ENCODE results near the gene OPRM1. TPM values are rescaled to one million over a fixed set of nuclear protein-coding genes. Genes with fewer than 3 reads are reported as not detected.
"Not testable (repeated sequence)": the region's sequence is repeated elsewhere in the genome, so short reads cannot be mapped to it uniquely, and the experiment has no call there.

OPRM1 gene
- total RNA-seq, 1 donor from 2014 or later, result not detected

- no peaks in the 10 kb centered on the region for H3K27me3 ChIP-seq (ENCODE audit: control insufficient read depth, insufficient read depth, low read length)
- H3K36me3 ChIP-seq (ENCODE audit: control insufficient read depth, insufficient read depth, low read length), result no peaks in the 10 kb centered on the region
- DNase-seq (ENCODE audit: low read depth) (no peak), FAIRE-seq (no peak)
- TF ChIP-seq CTCF (IDR thresholded peaks at IDR 0.05; ENCODE audit: insufficient read depth, low read length, severe bottlenecking), result no peak
- H3K4me3 ChIP-seq (ENCODE audit: low read depth, low read length), result no peak overlapping the region
These were observed 131.1 kb downstream of the OPRM1 start for GRCh38 chr6:154170106-154170505.

GRCh38 chr6:154172393-154172792 lies 133.4 kb downstream of the OPRM1 start:
- DNase-seq (ENCODE audit: low read depth); FAIRE-seq; H3K4me3 ChIP-seq (ENCODE audit: low read depth, low read length); H3K36me3 ChIP-seq (ENCODE audit: control insufficient read depth, insufficient read depth, low read length); H3K27me3 ChIP-seq (ENCODE audit: control insufficient read depth, insufficient read depth, low read length): not testable (repeated sequence)

GRCh38 chr6:154179434-154179833 lies 140.4 kb downstream of the OPRM1 start:
- TF ChIP-seq CTCF (IDR thresholded peaks at IDR 0.05; ENCODE audit: insufficient read depth, low read length, severe bottlenecking), result no peak
- FAIRE-seq (no peak), DNase-seq (ENCODE audit: low read depth) (no peak)

GRCh38 chr6:154187203-154187602 lies 148.2 kb downstream of the OPRM1 start:
- no peak for TF ChIP-seq CTCF (IDR thresholded peaks at IDR 0.05; ENCODE audit: insufficient read depth, low read length, severe bottlenecking)
- DNase-seq (ENCODE audit: low read depth) (no peak), FAIRE-seq (no peak)
- no peaks in the 10 kb centered on the region for H3K36me3 ChIP-seq (ENCODE audit: control insufficient read depth, insufficient read depth, low read length)
- H3K27me3 ChIP-seq (ENCODE audit: control insufficient read depth, insufficient read depth, low read length), result no peaks in the 10 kb centered on the region
- H3K4me3 ChIP-seq (ENCODE audit: low read depth, low read length), result no peak overlapping the region

More at GRCh38 chr6:154179434-154179833, 140.4 kb downstream of the OPRM1 start:
- H3K27me3 ChIP-seq (ENCODE audit: control insufficient read depth, insufficient read depth, low read length), result no peaks in the 10 kb centered on the region
- no peaks in the 10 kb centered on the region for H3K36me3 ChIP-seq (ENCODE audit: control insufficient read depth, insufficient read depth, low read length)
- H3K4me3 ChIP-seq (ENCODE audit: low read depth, low read length), result no peak overlapping the region

GRCh38 chr6:154187714-154188113 lies 148.7 kb downstream of the OPRM1 start:
- FAIRE-seq (no peak), DNase-seq (ENCODE audit: low read depth) (no peak)
- H3K36me3 ChIP-seq (ENCODE audit: control insufficient read depth, insufficient read depth, low read length), result no peaks in the 10 kb centered on the region
- H3K27me3 ChIP-seq (ENCODE audit: control insufficient read depth, insufficient read depth, low read length), result no peaks in the 10 kb centered on the region
- no peak overlapping the region for H3K4me3 ChIP-seq (ENCODE audit: low read depth, low read length)
- no peak for TF ChIP-seq CTCF (IDR thresholded peaks at IDR 0.05; ENCODE audit: insufficient read depth, low read length, severe bottlenecking)

- no peak overlapping the region for H3K4me3 ChIP-seq (ENCODE audit: low read depth, low read length)
- no peaks in the 10 kb centered on the region for H3K27me3 ChIP-seq (ENCODE audit: control insufficient read depth, insufficient read depth, low read length)
- no peak for FAIRE-seq
- H3K36me3 ChIP-seq (ENCODE audit: control insufficient read depth, insufficient read depth, low read length), result no peaks in the 10 kb centered on the region
- no peak for DNase-seq (ENCODE audit: low read depth)
- no peak for TF ChIP-seq CTCF (IDR thresholded peaks at IDR 0.05; ENCODE audit: insufficient read depth, low read length, severe bottlenecking)
These were observed 157.4 kb downstream of the OPRM1 start for GRCh38 chr6:154196333-154196885.

Measured in bronchial epithelial cell (primary cell).